RWPE2 (cell line): Measurements from ENCODE around the gene TSC2.

ENCODE experiments used
- ATAC-seq: fragments of 200-7000 bp; cut with Tn5 transposase; 3 replicates; pipeline ENCODE4 v1.9.1; 2021; ENCODE audit warnings: low read depth
- DNase-seq: peaks from one replicate; pipeline ENCODE4 v3.0.0-alpha.2; 2020; ENCODE audit warnings: low spot score
- H3K27ac ChIP-seq: fragments of 450-650 bp; 2 replicates; pipeline ENCODE4 v1.5.1; 2017; ENCODE audit warnings: mild to moderate bottlenecking; ENCODE audit not compliant: poor library complexity, severe bottlenecking
- H3K27me3 ChIP-seq: fragments of 250-450 bp; sonication (Bioruptor Pico); 2 replicates; pipeline ENCODE4 v1.5.1; 2021; ENCODE audit warnings: mild to moderate bottlenecking, moderate library complexity; ENCODE audit not compliant: insufficient read depth, poor library complexity, severe bottlenecking
- H3K36me3 ChIP-seq: fragments of 250-450 bp; sonication (Bioruptor Pico); 2 replicates; pipeline ENCODE4 v1.5.1; 2020; ENCODE audit warnings: low read depth, mild to moderate bottlenecking, moderate library complexity
- H3K4me1 ChIP-seq: fragments of 250-450 bp; sonication (Bioruptor Pico); 2 replicates; pipeline ENCODE4 v1.5.1; 2021; ENCODE audit warnings: mild to moderate bottlenecking, moderate library complexity; ENCODE audit not compliant: insufficient read depth, poor library complexity, severe bottlenecking
- H3K4me3 ChIP-seq: fragments of 250-450 bp; sonication (Bioruptor Pico); 2 replicates; pipeline ENCODE4 v1.5.1; 2021; ENCODE audit warnings: mild to moderate bottlenecking, moderate library complexity; ENCODE audit not compliant: severe bottlenecking
- H3K9me3 ChIP-seq: fragments of 250-450 bp; sonication (Bioruptor Pico); 2 replicates; pipeline ENCODE4 v1.5.1; 2021; ENCODE audit warnings: mild to moderate bottlenecking, moderate library complexity; ENCODE audit not compliant: severe bottlenecking
- TF ChIP-seq, protein P1 (sequence below): fragments of 450-650 bp; IDR thresholded peaks from one replicate; pipeline ENCODE4 v1.5.1; 2017; ENCODE audit warnings: mild to moderate bottlenecking, moderate library complexity; ENCODE audit not compliant: poor library complexity, severe bottlenecking

The TSC2 gene

DNA sequence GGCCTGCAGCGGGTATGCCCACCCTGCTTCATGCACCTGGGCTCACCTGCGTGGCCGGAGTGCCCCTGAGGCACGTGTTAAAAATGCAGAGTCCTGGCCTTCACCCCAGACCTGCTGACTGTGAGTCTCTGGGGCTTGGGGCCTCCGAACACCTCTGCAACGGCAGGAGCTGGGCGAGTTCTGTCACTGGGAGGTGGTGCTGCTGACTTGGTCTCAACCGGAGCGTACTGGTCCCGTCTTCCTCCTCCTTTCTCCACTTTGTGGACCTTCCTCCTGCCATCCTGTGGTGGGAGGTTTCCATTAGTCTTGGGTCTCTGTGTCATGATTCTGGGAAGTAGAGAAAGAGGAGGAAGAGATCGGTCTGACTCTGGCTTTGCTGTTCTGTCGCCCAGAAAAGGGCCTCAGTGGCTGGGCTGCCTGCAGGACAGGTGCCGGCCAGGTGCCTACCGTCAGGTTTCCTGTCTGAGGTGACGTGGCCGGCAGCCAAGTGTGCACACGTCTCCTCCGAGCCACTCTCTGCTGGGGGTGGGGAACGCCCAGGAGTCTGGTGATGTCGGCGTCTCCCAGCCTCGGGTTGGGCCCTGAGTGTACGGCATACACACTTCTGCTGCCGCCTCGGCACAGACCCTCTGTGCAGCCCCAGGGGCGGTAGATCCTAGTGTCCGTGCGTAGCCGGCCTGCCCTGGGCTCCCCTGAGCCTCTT, 6.9 kb downstream of the TSC2 start:
- Histone ChIP-seq H3K36me3 (peaks cover 28% of the 10 kb centered on the region), H3K27me3 (no peaks in the 10 kb centered on the region), H3K4me3 (no peak overlapping the region), H3K9me3 (no peaks in the 10 kb centered on the region), H3K27ac (no peak overlapping the region), H3K4me1 (no peaks in the 10 kb centered on the region)
- TF ChIP-seq, protein P1, sequence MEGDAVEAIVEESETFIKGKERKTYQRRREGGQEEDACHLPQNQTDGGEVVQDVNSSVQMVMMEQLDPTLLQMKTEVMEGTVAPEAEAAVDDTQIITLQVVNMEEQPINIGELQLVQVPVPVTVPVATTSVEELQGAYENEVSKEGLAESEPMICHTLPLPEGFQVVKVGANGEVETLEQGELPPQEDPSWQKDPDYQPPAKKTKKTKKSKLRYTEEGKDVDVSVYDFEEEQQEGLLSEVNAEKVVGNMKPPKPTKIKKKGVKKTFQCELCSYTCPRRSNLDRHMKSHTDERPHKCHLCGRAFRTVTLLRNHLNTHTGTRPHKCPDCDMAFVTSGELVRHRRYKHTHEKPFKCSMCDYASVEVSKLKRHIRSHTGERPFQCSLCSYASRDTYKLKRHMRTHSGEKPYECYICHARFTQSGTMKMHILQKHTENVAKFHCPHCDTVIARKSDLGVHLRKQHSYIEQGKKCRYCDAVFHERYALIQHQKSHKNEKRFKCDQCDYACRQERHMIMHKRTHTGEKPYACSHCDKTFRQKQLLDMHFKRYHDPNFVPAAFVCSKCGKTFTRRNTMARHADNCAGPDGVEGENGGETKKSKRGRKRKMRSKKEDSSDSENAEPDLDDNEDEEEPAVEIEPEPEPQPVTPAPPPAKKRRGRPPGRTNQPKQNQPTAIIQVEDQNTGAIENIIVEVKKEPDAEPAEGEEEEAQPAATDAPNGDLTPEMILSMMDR, result no peak
- ATAC-seq (no peak), DNase-seq (no peak)

DNA sequence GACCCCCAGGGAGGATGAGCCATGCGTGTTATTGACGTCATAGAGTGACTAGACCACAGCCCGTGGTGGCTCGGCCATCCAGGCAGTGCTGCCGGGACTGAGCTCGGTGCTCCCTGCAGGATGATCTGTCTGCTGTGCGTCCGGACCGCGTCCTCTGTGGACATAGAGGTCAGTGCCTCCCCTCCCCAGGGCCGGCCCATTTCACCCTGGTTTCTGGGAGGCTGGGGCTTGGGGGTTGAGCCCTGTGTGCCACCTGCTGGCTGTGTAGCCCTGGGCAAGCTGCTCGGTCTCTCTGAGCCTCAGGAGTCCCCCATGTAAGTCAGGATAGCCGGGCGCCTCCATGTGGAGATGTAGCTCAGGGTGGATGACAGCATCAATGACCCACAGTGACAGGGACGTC, 8.3 kb downstream of the TSC2 start:
- Histone ChIP-seq H3K9me3 (no peaks in the 10 kb centered on the region), H3K4me3 (no peak overlapping the region), H3K36me3 (peaks cover 26% of the 10 kb centered on the region), H3K27me3 (no peaks in the 10 kb centered on the region), H3K4me1 (no peaks in the 10 kb centered on the region), H3K27ac (no peak overlapping the region)
- 0 out of 3 replicates have a peak, but pooled peaks have one; percentile 20 for ATAC-seq
- no peak for DNase-seq
- TF ChIP-seq, protein P1, result no peak

DNA sequence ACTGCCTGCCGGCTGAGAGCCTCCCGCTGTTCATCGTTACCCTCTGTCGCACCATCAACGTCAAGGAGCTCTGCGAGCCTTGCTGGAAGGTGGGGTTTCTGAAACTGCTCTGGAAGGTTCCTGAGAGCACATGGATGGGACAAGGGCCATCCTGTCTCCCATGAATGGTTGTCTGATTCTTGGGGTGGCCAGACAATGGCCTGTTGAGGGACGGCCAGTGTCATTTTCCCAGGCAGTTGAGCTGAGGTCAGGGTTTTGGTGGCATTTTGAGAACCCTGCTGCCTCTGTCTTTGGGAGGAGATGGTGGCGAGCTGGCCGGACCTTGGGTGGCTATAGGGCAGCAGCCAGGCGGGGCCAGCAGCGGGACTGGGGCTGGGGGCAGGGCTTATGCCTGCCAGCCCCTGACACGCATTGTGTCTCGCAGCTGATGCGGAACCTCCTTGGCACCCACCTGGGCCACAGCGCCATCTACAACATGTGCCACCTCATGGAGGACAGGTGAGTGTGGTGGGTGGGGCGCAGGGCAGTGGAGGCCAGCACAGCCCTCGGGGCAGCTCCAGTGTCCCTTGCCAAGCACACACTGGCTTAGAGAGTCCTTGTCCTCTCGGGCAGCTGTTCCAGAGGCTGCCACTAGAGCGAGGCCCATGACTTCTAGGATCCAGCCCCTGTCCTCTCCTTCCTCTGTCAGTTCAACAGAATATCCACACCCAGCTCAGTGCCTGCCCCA, 9.1 kb downstream of the TSC2 start:
- Histone ChIP-seq H3K36me3 (peaks cover 19% of the 10 kb centered on the region), H3K27me3 (no peaks in the 10 kb centered on the region), H3K9me3 (no peaks in the 10 kb centered on the region), H3K27ac (no peak overlapping the region), H3K4me1 (no peaks in the 10 kb centered on the region), H3K4me3 (no peak overlapping the region)
- TF ChIP-seq, protein P1, result no peak
- no peak for DNase-seq
- ATAC-seq, result peak; percentile 58; the same call in 2 of the 3 replicates

DNA sequence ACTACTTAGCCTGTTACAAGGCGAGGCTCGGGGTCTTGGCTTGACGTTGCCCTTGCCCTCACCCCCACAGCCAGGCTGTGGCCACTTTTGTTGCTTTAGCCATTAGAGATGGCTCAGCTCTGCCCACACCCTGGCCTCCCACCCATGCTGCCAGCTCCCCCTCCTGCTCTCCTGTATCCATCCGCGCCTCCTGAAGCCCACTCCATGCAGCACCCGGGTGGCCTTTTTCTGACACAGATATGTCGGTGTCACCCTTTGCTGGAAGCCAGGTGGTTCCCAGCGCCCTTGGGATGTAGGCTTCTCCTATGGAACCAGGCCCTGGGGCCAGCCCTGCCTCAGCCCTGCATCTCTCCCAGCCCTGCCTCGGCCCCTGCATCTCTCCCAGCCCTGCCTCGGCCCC, 9.7 kb downstream of the TSC2 start:
- Histone ChIP-seq H3K4me3 (no peak overlapping the region), H3K4me1 (no peaks in the 10 kb centered on the region), H3K36me3 (peaks cover 19% of the 10 kb centered on the region), H3K9me3 (no peaks in the 10 kb centered on the region), H3K27me3 (no peaks in the 10 kb centered on the region), H3K27ac (no peak overlapping the region)
- no peak for ATAC-seq
- DNase-seq, result no peak
- TF ChIP-seq, protein P1, result no peak

- H3K4me1 ChIP-seq, result no peaks in the 10 kb centered on the region
- no peak for ATAC-seq
These were observed 10.6 kb downstream of the TSC2 start for GRCh38 chr16:2058420-2058819.

More at GRCh38 chr16:2058420-2058819, 10.6 kb downstream of the TSC2 start:
- peaks cover 19% of the 10 kb centered on the region for H3K36me3 ChIP-seq
- no peak overlapping the region for H3K27ac ChIP-seq
- H3K27me3 ChIP-seq, result no peaks in the 10 kb centered on the region
- no peaks in the 10 kb centered on the region for H3K9me3 ChIP-seq
- no peak overlapping the region for H3K4me3 ChIP-seq
- TF ChIP-seq, protein P1, result no peak
- no peak for DNase-seq
